GM12873 (cell line): ENCODE measurements around the gene OSBPL5.

Experiments used
- CTCF ChIP-seq: IDR thresholded peaks from 2 replicates; pipeline ENCODE4 v1.5.1; 2012; ENCODE audit warnings: low read depth, mild to moderate bottlenecking, moderate library complexity, low read length, control low read depth; ENCODE audit not compliant: insufficient read depth; ENCODE audit errors: missing control alignments

OSBPL5 gene

GRCh38 chr11:3183523-3183922 is 18.4 kb upstream of the OSBPL5 start:
- no peak for TF ChIP-seq CTCF

GRCh38 chr11:3182462-3182852 is 17.3 kb upstream of the OSBPL5 start:
- no peak for TF ChIP-seq CTCF

GRCh38 chr11:3181725-3182461 is 16.8 kb upstream of the OSBPL5 start:
- TF ChIP-seq CTCF, result no peak

GRCh38 chr11:3180869-3181268 is 15.8 kb upstream of the OSBPL5 start:
- no peak for TF ChIP-seq CTCF

GRCh38 chr11:3178349-3178748 is 13.2 kb upstream of the OSBPL5 start:
- no peak for TF ChIP-seq CTCF

GRCh38 chr11:3177931-3178330 is 12.8 kb upstream of the OSBPL5 start:
- TF ChIP-seq CTCF, result no peak

GRCh38 chr11:3176487-3176886 is 11.4 kb upstream of the OSBPL5 start:
- TF ChIP-seq CTCF, result no peak
